Hepatocyte (in vitro differentiated cells): ENCODE measurements around the gene ALB. TPM values are rescaled to one million over a fixed set of nuclear protein-coding genes. Genes with fewer than 3 reads are reported as not detected.

Source experiments
- DNase-seq: peaks from one replicate; pipeline ENCODE4 v3.0.0-alpha.2; 2016; ENCODE audit warnings: low spot score
- H2AFZ ChIP-seq: fragments of 200-600 bp; sonication (generic); 2 replicates; pipeline ENCODE4 v1.6.0; 2016; ENCODE audit warnings: antibody characterized with exemption, mild to moderate bottlenecking
- H3K27ac ChIP-seq: fragments of 200-600 bp; sonication (generic); 2 replicates; pipeline ENCODE4 v1.5.1; 2016; ENCODE audit warnings: mild to moderate bottlenecking
- H3K27me3 ChIP-seq: fragments of 200-600 bp; sonication (generic); 2 replicates; pipeline ENCODE4 v1.6.1; 2016
- H3K36me3 ChIP-seq: fragments of 200-600 bp; sonication (generic); replicated peaks from 2 replicates; pipeline ENCODE4 v1.5.1; 2016; ENCODE audit warnings: low read depth; ENCODE audit not compliant: insufficient read depth
- H3K4me1 ChIP-seq: fragments of 200-600 bp; sonication (generic); 2 replicates; pipeline ENCODE4 v1.5.1; 2016; ENCODE audit warnings: mild to moderate bottlenecking, moderate library complexity; ENCODE audit not compliant: insufficient read depth
- H3K4me2 ChIP-seq: fragments of 200-600 bp; sonication (generic); 2 replicates; pipeline ENCODE4 v1.6.0; 2016
- H3K4me3 ChIP-seq: fragments of 200-600 bp; sonication (generic); 2 replicates; pipeline ENCODE4 v1.5.1; 2016; ENCODE audit warnings: mild to moderate bottlenecking
- H3K79me2 ChIP-seq: fragments of 200-600 bp; sonication (generic); 2 replicates; pipeline ENCODE4 v1.6.0; 2017; ENCODE audit warnings: mild to moderate bottlenecking
- H3K9me2 ChIP-seq: fragments of 200-600 bp; sonication (generic); replicated peaks from 2 replicates; pipeline ENCODE4 v1.6.0; 2017; ENCODE audit warnings: mild to moderate bottlenecking; ENCODE audit not compliant: insufficient read depth
- H3K9me3 ChIP-seq: fragments of 200-600 bp; sonication (generic); 2 replicates; pipeline ENCODE4 v1.5.1; 2016; ENCODE audit warnings: low read depth, mild to moderate bottlenecking
- H4K20me1 ChIP-seq: fragments of 200-600 bp; sonication (generic); 2 replicates; pipeline ENCODE4 v1.6.0; 2016; ENCODE audit warnings: mild to moderate bottlenecking; ENCODE audit not compliant: insufficient read depth, poor library complexity, severe bottlenecking
- CTCF ChIP-seq: fragments of 200-600 bp; sonication (generic); IDR thresholded peaks from 2 replicates; pipeline ENCODE4 v1.5.1; 2016; ENCODE audit warnings: antibody characterized with exemption, mild to moderate bottlenecking; ENCODE audit not compliant: poor library complexity
- EZH2 ChIP-seq: fragments of 200-600 bp; sonication (generic); IDR thresholded peaks from 2 replicates; pipeline ENCODE4 v1.6.1; 2016; ENCODE audit warnings: antibody characterized with exemption, mild to moderate bottlenecking, borderline replicate concordance
- EZH2phosphoT487 ChIP-seq: fragments of 200-600 bp; sonication (generic); IDR thresholded peaks from one replicate; pipeline ENCODE4 v1.6.1; 2018; ENCODE audit warnings: antibody characterized with exemption, mild to moderate bottlenecking, low read depth, moderate library complexity; ENCODE audit not compliant: unreplicated experiment, severe bottlenecking
- WGBS: methylation state at CpG from one replicate; pipeline ENCODE4 v1.1.6; 2016; ENCODE audit warnings: low lambda C conversion rate; ENCODE audit errors: missing lambda C conversion rate; 5-methylcytosine and 5-hydroxymethylcytosine counted together
- polyA plus RNA-seq: library from polyadenylated mRNA; unstranded; fragments of >200 nt; fragmentation: Nextera tagmentation; extraction: Ambion mirVana; gene quantifications from 2 replicates; pipeline ENCODE4 v1.2.1, GENCODE V29; 2016
- total RNA-seq: library from RNA; depleted of rRNA; stranded (reverse); fragments of >200 nt; gene quantifications from 2 replicates; pipeline ENCODE4 v1.2.3, GENCODE V29; 2014

ALB gene
- total and polyA plus RNA-seq, 2 experiments from 2014 or later, result 11,384 to 26,686 TPM

- H3K4me2 ChIP-seq, result no peak overlapping the region
- no peak overlapping the region for H3K4me3 ChIP-seq
Observed at GRCh38 chr4:73407227-73407673, 3.2 kb downstream of the ALB start.

GRCh38 chr4:73408181-73408867 lies 4.2 kb downstream of the ALB start:
- Histone ChIP-seq H2AFZ (no peak overlapping the region), H3K4me3 (no peak overlapping the region), H3K27ac (no peak overlapping the region), H3K9me2 (no peaks in the 10 kb centered on the region), H3K27me3 (no peaks in the 10 kb centered on the region), H4K20me1 (no peaks in the 10 kb centered on the region), H3K36me3 (no peaks in the 10 kb centered on the region), H3K4me2 (no peak overlapping the region), H3K9me3 (no peaks in the 10 kb centered on the region), H3K4me1 (peaks cover 4% of the 10 kb centered on the region), H3K79me2 (no peaks in the 10 kb centered on the region)
- 80% methylated on average over 4 of the region's 4 CpGs for WGBS
- TF ChIP-seq EZH2 (no peak), EZH2phosphoT487 (no peak), CTCF (no peak)
- DNase-seq, result no peak

More at GRCh38 chr4:73407227-73407673, 3.2 kb downstream of the ALB start:
- Histone ChIP-seq H3K4me1 (peaks cover 4% of the 10 kb centered on the region), H3K9me2 (no peaks in the 10 kb centered on the region), H3K27ac (no peak overlapping the region), H3K27me3 (no peaks in the 10 kb centered on the region), H3K79me2 (no peaks in the 10 kb centered on the region), H2AFZ (no peak overlapping the region), H3K9me3 (no peaks in the 10 kb centered on the region), H3K36me3 (no peaks in the 10 kb centered on the region), H4K20me1 (no peaks in the 10 kb centered on the region)
- WGBS, result 91% methylated on average over 2 of the region's 2 CpGs
- no peak for TF ChIP-seq EZH2
- no peak for TF ChIP-seq EZH2phosphoT487
- no peak for TF ChIP-seq CTCF
- DNase-seq, result no peak

GRCh38 chr4:73409012-73409862 lies 5.2 kb downstream of the ALB start:
- H3K4me3 ChIP-seq, result no peak overlapping the region
- no peaks in the 10 kb centered on the region for H3K9me3 ChIP-seq
- no peak overlapping the region for H3K27ac ChIP-seq
- H3K79me2 ChIP-seq, result no peaks in the 10 kb centered on the region
- no peak overlapping the region for H3K4me2 ChIP-seq
- H3K4me1 ChIP-seq, result peaks cover 4% of the 10 kb centered on the region
- no peak for DNase-seq
- no peaks in the 10 kb centered on the region for H3K27me3 ChIP-seq
- WGBS, result 64% methylated on average over 6 of the region's 6 CpGs
- no peak for TF ChIP-seq EZH2
- TF ChIP-seq EZH2phosphoT487, result no peak
- no peak for TF ChIP-seq CTCF
- H2AFZ ChIP-seq, result no peak overlapping the region
- no peaks in the 10 kb centered on the region for H4K20me1 ChIP-seq
- no peaks in the 10 kb centered on the region for H3K9me2 ChIP-seq
- no peaks in the 10 kb centered on the region for H3K36me3 ChIP-seq
